Thyroid gland (tissue), 4 donors: ENCODE data around the gene SLC7A1.

Experiments used
- POLR2A ChIP-seq, 2 donors: fragments of 450-650 bp; IDR thresholded peaks; one replicate each; pipeline ENCODE4 v1.6.1; 2017; ENCODE audit warnings: antibody characterized with exemption in 2 of 2, mild to moderate bottlenecking in 2 of 2, moderate library complexity in 1 of 2
- TF ChIP-seq, protein P1 (sequence below), 6 experiments: fragments of 200-600 bp in 3 of 6; fragments of 450-650 bp in 3 of 6; sonication (generic) in 3 of 6; IDR thresholded peaks; one replicate each; pipeline ENCODE4 v1.5.1; 2016 to 2019; ENCODE audit warnings: antibody characterized with exemption in 6 of 6, mild to moderate bottlenecking in 2 of 6, inconsistent platforms in 1 of 6, moderate library complexity in 1 of 6

DNA sequence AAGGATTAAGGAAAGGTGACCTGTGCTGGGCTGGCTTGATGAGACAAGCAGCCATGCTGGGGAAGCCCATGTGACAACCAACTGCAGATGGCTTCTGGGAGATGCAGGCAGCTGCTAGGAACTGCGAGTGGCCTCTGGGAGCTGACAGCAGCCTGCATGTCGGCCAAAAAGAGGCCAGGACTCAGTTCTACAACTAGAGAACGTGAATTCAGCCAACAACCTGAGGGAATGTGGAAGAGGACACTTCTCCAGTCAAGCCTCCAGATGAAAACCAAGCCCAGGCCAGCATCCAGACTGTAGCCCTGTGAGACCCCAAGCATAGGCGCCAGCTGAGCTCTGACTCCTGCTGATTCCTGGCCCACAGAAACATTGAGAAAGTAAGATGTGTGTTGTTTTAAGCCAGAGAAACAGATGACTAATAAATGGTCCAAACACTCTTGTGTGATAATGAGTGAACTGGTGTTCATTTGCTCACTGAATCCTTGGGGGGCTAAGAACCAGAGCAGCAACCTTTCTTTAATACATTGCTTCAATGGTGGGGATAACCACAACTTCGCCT, 45.0 kb downstream of the SLC7A1 start:
- TF ChIP-seq, protein P1, sequence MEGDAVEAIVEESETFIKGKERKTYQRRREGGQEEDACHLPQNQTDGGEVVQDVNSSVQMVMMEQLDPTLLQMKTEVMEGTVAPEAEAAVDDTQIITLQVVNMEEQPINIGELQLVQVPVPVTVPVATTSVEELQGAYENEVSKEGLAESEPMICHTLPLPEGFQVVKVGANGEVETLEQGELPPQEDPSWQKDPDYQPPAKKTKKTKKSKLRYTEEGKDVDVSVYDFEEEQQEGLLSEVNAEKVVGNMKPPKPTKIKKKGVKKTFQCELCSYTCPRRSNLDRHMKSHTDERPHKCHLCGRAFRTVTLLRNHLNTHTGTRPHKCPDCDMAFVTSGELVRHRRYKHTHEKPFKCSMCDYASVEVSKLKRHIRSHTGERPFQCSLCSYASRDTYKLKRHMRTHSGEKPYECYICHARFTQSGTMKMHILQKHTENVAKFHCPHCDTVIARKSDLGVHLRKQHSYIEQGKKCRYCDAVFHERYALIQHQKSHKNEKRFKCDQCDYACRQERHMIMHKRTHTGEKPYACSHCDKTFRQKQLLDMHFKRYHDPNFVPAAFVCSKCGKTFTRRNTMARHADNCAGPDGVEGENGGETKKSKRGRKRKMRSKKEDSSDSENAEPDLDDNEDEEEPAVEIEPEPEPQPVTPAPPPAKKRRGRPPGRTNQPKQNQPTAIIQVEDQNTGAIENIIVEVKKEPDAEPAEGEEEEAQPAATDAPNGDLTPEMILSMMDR (IDR thresholded peaks at IDR 0.05), result no peak
- no peak for TF ChIP-seq POLR2A (IDR thresholded peaks at IDR 0.05)
